GM19397 (cell line): ENCODE measurements around the gene SCO2.

ENCODE experiments used
- ATAC-seq: cut with Tn5 transposase; IDR thresholded peaks from one replicate; pipeline ENCODE4 v1.9.1; 2021; ENCODE audit warnings: mild to moderate bottlenecking, moderate library complexity; ENCODE audit not compliant: unreplicated experiment

SCO2 gene

DNA sequence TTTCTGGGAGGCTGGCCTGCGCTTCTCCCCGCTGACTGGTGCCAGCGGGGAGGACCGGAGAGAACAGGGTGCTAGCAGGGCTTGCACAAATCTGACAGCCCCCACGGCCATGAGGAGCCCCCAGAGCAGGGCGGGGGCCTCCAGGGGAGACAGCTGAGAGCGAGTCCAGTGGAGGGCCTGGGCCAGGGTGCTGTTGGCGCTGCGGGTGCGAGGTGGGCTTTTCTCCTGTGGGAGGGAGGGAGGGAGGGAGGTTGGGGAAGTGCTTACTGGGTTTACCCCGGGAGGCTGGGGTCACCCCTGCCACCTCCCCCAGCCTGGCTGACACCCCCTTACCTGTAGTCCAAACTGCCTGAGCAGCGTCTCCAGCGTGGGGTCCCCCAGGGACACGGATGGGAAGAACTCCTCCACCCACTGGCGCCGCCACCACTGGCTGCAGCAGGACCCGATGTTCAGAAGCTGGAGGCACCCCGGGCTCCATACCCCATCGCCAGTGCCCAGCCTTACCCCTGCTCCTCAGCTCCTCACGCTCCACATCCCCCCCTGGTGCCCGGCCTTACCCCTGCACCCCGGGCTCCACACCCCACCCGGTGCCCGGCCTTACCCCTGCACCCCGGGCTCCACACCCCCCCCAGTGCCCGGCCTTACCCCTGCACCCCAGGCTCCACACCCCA lies 21.8 kb downstream of the SCO2 start:
- ATAC-seq = no peak

DNA sequence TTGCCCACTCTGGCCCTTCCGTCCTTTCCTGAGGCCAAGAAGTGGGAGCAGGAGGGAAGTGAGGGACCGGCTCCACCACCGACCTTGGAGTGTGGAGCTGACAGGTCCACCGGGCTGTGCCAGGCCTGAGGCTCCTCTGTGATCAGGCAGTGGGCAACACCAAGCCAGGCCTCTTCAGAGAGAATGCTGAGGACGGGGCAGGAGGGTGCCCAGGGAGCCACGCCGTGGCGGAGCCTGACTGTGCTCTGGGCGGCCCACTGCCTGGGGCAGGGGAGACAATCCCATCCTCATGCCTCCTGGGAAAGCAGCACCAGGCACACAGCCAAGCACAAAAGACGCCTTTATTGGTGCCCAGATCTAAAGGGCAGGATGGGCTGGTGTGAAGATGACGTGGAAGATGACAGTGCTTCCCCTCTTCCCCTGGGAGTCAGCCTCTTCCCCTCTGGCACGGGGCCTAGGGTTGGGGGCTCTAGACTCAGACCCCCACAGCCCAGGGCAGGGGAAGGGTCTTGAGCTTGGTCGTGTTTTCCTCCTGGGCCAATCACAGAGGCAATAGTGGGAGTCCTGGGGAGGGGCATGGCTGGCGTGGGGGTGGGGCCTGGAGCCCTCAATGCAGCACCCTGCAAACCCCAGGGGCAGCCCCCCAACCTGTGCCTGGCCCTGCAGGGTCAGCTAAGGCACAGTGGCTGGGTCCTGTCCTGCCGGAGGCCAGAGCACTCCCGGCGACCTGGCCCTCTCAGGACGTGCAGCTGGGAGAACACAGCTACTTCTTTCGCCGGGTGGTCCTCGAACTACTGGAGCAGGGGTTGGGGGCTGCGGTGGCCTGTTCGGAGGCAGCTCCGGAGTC lies 22.5 kb downstream of the SCO2 start:
- no peak for ATAC-seq

DNA sequence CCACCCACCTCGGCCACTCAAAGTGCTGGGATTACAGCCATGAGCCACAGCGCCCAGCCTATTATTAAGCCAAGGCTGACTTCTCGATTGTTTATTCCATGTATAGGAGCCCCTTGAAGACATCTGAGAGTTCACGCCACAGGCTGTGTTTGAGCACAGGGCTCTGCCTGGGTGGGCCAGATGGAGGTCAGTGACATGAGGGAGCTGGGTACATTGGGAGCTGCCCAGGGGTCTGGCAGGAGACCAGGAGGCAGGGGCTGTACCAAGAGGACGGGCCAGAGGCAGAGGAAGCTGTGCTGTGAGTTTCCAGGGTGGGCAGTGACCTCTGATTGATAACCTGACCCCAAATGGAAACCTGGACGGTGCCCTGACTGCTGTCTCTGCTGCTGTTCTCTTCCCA lies 23.3 kb downstream of the SCO2 start:
- no peak for ATAC-seq

DNA sequence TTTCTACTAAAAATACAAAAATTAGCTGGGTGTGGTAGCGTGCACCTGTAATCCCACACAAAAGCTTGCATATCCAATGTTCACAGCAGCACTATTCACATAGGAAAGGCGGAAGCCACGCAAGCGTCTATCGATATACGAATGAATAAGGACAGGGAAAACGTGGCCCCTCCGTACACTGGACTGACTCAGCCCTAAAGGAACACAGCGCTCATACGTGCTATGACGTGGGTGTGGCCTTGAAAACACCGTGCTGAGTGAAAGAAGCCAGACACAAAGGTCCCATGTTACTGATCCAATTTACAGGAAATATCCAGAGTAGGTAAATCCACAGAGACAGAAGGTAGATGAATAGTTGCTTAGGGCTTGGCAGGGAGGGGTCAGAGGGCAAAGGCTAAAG lies 24.9 kb downstream of the SCO2 start:
- no peak for ATAC-seq

DNA sequence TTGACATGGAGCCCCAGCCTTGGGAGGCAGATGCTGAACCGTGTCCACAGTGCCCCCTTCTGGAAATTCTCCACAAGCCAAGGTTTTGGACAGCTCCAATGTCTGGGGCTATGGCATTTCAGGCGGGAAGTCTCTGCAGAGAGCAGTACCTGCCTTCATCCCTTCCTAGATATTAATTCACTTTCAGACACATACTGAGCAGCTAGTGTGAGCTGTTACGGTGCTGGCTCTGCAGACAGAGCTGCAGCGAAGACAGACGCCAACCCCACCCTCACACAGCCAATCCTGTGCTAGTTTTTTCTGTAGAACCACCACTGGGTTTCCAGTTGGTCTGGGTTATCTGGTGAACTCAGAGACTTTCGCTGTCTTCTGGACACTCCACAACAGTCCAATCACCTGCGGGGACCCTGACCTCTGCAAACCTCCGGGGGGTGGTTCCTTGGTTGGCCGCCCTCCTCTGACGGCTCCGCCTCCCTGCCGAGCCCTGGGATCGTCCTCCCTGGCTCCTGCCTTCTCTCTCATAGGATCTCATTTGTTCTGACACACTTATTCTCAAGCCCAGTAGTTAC lies 27.0 kb downstream of the SCO2 start:
- ATAC-seq = no peak

DNA sequence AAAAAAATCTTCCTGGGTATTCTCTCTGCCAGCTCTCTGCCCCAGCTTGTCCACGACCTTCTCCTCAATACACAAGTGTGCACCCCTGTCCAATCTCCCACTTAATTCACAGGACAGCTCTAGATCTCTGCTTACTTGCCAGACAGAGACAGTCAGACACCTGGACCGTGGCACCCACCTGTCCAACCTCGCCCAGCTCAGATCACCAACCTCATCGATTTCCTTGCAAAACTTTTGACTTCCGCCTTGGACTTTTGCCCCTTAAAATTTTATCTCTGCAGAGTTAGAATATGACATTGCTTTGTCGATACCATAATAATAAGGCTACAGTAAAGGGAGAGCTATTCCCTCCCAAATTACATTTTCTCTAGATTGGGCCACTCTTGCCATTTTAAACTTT lies 28.3 kb downstream of the SCO2 start:
- ATAC-seq = no peak

DNA sequence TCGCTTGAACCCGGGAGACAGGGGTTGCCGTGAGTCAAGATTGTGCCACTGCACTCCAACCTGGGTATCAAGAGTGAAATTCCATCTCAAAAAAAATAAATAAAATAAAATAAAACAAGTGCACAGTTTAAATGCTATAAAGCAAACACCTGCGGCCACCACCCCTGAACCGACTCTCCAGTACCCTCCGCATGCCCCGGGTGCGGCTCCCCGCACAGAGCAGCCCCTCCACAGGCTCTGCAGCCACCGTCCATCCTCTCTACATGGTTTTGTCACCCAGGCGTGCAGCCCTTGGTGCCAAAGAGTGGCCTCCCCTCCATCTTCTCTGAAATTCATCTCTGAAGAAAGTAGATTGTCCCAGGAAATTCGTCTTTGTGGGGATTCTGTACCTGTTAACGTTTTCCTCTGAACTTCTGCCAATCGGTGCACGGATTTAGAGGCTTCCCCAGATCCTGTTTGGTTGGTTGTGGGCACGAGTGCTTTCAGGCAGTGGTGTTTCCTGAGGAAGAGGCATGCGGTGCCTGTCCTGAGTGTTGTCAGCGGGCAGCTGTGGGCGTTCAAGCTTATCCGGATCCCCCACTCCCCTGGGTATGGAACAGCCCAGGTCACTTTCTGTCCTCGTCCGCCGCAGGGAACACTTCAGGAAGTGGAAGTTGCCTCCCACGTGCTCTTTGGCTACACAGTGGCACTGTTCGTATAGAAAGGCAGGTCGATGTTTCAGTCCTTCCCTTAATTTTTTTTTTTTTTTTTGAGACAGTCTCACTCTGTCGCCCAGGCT lies 34.7 kb downstream of the SCO2 start:
- no peak for ATAC-seq

DNA sequence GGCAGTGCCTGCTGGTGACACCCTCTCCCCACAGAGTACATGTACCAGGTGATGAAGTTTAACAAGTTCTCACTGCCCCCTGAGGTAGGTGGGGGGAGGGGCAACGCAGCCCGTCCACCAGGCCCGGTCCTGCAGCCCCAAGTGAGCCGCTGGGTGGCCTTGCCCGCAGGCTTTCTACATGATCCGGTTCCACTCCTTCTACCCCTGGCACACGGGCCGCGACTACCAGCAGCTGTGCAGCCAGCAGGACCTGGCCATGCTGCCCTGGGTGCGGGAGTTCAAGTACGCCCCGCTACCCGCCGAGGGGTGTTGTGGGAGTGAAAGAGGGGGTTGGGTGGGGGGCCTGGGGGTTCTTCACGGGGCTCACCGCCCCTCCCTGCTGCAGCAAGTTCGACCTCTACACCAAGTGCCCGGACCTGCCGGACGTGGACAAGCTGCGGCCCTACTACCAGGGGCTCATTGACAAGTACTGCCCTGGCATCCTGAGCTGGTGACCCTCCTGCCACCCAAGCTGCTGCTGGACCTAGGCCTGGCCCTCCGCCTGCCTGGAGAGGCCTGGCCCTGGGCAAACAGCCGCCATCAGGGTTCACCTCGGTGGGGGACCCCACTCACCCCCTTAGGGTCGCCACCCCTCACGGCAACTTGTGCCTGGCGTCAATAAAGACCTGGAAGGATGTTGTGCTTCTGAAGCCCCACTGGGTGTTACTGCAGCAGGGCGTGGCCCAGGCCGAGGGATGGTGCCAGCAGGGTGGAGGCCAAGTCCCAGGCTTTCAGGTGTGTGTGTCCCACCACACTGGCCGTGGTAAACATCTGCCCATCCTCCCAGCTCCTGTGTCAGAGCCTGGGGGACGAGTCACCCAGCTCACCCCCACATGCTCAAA lies 35.8 kb downstream of the SCO2 start:
- ATAC-seq = no peak

DNA sequence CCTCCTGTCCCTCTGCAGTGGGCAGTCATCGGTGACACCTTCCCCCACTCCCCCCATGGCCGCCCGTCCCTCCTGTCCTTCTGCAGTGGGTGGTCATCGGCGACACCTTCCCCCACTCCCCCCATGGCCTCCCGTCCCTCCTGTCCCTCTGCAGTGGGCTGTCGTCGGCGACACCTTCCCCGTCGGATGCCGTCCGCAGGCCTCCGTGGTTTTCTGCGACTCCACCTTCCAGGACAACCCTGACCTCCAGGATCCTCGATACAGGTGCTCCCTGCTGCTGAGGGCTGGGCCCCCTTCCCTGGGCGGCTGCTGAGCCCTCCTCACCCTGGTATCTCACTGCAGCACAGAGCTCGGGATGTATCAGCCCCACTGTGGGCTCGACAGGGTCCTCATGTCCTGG lies 36.5 kb downstream of the SCO2 start:
- ATAC-seq = no peak

DNA sequence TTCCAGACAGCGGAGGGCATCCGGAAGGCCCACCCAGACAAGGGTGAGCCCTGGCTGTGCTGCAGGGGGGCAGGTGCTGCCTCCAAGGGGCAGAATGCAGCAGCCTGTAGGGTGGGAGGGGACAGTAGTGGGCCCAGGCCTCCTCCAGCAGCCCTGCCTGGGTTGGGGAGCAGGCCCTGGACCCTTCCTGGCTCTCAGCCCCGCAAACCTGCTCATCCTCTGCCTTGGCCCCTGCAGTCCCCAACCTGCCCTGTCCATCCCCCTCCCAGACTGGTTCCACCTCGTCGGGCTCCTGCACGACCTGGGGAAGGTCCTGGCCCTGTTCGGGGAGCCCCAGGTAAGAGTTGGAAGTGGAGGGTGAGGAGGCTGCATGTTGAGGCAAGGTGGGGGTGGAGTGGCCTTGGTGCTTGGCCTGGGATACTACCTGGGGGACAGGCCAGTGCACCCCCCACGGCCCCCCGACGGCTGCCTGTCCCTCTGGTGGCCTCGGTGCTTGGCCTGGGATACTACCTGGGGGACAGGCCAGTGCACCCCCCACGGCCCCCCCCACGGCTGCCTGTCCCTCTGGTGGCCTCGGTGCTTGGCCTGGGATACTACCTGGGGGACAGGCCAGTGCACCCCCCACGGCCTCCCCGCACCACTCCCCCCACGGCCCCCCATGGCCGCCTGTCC lies 37.3 kb downstream of the SCO2 start:
- ATAC-seq = no peak

DNA sequence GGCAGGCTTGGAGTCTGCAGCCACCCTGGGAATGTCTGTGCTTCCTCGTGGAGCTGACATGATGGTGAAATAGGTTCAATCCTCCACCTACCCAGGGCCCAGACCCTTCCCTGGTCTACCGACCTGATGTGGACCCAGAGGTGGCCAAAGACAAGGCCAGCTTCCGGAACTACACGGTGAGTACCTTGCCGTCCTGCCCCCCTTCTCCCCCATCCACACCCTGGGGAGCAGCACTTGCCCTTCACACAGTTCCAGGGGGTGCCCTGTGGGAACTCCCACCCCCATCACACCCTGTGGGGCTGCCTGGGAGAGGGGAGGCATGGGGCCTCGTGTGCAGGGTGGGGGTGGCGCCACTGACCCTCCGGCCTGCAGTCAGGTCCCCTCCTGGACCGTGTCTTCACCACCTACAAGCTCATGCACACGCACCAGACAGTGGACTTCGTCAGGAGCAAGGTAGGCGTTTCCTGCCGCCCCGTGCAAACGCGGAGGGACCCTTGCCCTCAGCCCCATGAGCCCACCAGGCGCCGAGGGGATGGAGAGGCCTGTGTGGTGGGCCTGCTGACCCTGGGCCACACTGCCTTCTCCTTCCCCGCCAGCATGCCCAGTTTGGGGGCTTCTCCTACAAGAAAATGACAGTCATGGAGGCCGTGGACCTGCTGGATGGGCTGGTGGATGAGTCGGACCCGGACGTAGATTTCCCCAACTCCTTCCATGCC lies 38.0 kb downstream of the SCO2 start:
- ATAC-seq = no peak

DNA sequence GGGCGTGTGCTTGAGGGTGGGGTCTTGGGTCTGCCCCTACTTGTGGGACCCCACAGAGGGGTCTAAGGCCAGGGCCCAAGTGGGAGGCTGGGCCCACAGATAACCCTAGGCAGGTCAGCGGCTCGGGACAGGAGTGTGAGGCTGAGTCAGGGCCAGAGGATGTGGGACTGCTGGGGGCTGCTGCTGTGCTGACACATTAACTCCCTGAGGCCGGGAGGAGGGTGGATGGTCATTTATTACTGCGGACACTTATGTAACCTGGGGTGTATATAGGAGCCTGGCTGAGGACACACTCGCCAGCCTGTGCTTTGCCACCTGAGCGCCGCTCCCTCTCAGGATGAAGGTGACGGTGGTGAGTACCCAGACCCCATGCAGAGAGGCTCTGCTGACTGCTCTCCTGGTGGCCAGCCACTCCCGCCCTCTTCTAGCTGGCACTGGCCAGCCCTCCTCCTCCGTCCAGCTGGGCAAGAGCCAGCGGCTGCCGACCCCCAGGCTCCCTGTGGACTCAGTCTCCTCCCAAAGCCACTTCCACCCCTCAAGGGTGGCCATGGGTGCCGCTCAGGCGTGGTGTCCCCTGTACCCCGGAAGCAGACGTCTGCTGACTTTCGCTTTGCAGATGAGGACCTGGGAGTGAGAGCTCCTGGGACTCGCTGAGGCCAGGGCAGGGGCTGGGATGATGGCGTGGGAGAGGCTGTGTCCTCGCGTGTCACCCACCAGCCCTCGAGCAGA lies 38.7 kb downstream of the SCO2 start, which contains the start of gene MIOX:
Gene MIOX, plus strand, starts transcription at position 299 of the 729 bp plus-strand sequence. Its CDS starts 39 bp downstream, at position 338.
- no peak for ATAC-seq

DNA sequence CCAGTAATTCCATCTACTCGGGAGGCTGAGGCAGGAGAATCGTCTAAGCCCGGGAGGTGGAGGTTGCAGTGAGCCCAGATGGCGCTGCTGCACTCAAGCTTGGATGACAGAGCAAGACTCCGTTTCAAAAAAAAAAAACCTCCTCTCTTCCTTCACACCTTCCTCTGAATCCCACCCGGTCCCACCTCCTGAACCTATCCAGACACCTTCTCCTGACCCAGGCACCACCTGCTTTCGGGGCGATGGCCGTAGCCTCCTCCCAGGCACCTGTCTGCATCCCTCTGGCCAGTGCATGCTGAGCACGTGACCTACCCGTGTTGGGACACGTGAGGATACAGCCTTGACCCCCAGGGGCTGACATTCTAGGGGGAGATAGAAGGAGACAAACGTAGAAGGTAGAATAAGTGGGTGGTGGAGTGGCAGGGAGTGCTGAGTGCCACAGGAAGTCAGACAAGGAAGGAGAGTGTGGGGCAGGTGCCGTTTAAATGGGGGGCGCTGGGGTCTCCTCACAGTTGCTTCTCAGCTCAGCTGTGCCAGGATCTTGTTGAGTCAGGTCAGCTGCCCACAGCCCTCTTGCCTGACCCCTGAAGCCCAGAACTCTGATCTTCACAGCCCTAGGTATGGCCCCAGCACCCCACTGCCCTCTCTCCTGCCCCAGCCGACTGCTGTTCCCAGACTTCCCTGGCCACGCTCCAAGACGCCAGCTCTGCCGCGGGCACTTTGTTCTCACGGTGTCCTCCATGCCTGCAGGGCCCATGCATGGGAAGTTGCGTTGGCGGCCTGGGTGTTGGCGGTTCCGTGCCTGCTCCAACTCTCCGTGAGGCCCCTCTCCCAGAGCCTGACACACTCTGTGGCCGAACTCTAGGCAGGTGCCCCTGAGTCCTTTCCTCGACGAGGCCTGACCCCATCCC lies 39.9 kb downstream of the SCO2 start:
- ATAC-seq = no peak

DNA sequence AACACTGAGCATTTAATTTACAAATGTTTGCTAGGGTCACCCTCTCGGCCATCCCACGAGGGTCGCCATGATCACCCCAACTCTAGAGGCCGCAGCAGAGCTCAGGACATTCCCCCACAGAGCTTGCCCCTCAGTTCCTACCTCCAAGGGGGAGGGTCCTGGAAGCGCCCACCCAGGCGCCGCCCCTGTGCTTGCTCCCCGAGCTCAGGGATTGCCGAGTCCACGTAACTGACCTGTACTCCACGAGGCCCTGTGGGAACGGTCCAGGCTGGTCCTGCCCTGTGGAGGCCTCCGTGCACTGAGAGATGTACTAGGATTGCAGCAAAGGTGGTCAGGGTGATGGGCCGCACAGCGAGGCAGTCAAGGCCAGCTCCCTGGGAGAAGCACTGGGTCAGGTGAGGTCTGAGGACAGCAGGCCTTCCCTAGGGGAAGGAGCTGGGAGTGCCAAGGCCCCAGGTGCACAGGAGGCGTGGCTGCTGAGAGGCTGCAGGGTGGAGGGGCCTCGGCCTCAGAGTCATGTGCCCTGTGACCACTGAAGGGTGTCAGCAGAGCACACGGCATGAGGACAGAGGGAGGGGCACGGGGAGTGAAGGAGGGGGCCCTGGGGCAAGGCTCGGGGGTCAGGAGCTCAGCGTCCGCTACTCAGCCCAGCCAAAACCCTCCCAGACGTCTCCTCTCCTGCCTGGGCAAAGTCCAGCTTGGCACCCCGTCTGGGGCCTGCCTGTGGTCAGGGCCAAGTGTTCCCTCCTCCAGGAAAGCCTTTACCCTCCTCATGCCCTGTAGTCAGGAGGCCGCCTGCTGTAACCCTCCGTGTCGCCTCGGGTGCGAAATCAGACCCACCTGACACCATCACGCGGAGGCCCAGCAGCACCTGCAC lies 41.2 kb downstream of the SCO2 start:
- no peak for ATAC-seq

DNA sequence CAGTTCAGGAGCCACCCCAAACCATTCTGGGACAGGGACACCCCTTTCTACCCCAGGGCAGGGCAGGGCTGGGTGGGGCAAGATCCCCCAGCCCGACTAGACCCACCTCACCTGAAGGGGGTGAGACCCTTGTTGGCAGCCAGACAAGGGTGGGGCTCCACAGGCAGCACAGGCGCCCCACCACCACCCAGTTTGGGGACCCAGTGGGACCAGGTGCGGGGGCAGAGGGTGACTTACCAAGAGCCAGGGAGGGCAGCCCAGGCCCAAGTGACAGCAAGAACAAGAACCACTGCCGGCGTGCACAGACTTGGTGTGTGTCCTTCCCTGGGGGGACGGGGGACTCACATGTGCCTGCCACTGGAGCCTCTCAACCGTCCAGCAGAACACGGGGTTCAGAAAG lies 41.8 kb downstream of the SCO2 start:
- ATAC-seq = no peak

DNA sequence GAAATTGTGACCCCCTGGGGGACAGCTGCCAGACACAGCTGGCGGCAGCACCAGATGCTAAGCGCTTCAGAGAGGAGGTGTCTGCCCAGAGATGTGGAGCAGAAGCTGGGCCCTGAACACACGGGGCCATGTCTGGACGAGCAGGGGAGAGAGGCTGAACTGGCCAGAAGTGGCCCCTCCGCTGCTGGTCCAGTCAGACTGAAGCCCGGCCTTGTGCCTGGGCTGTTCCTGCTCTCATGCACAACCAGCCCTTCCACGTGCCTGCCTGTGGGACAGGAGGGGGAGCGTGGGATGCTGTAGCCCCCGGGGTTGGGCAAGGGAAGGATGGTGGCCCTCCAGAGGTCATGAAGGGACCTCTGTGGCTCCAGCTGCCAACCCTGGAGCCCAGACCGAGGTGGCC lies 42.3 kb downstream of the SCO2 start:
- no peak for ATAC-seq
